Left lobe of liver (tissue), 2 donors: ENCODE results near the gene KRT27. TPM values are rescaled to one million over a fixed set of nuclear protein-coding genes. Genes with fewer than 3 reads are reported as not detected.
"Not testable (repeated sequence)": the region's sequence is repeated elsewhere in the genome, so short reads cannot be mapped to it uniquely, and the experiment has no call there.

ENCODE experiments used
- ATAC-seq: fragments of 200-7000 bp; cut with Tn5 transposase; one replicate; pipeline ENCODE4 v1.9.1; 2020; ENCODE audit warnings: mild to moderate bottlenecking, moderate library complexity
- DNase-seq: peaks from one replicate; pipeline ENCODE4 v3.0.0-alpha.2; 2020; ENCODE audit warnings: low spot score
- total RNA-seq: library from RNA; stranded (reverse); gene quantifications from one replicate; pipeline ENCODE4 v1.2.1, GENCODE V29; 2021
- donor health status: DM: no; HTN: no; CAD: no; lungs with moderate emphysema.
- donor health status: DM: no; HTN: yes; CAD: no.

KRT27 gene
- total RNA-seq = not detected

GRCh38 chr17:40782450-40782849 is at the start of gene KRT27:
Gene KRT27, minus strand, starts transcription at chr17:40782550. Its CDS starts 57 bp downstream, at chr17:40782493.
- ATAC-seq (no peak), DNase-seq (no peak)

GRCh38 chr17:40830085-40830776 is 47.9 kb upstream of the KRT27 start:
- ATAC-seq (no peak), DNase-seq (no peak)

- DNase-seq (no peak), ATAC-seq (no peak)
Measured at GRCh38 chr17:40828454-40829044, 46.2 kb upstream of the KRT27 start.

- DNase-seq (no peak), ATAC-seq (no peak)
Measured at GRCh38 chr17:40827746-40828453, 45.5 kb upstream of the KRT27 start.

- ATAC-seq = no peak
- no peak for DNase-seq
Measured at GRCh38 chr17:40825599-40825998, 43.2 kb upstream of the KRT27 start.

GRCh38 chr17:40824015-40824832 is 41.9 kb upstream of the KRT27 start:
- DNase-seq (no peak), ATAC-seq (no peak)

GRCh38 chr17:40822132-40822812 is 39.9 kb upstream of the KRT27 start, which contains the start of gene KRT10:
Gene KRT10, minus strand, starts transcription at chr17:40822614. Its CDS starts 29 bp downstream, at chr17:40822585.
- ATAC-seq = no peak
- no peak for DNase-seq

GRCh38 chr17:40821536-40821935 is 39.2 kb upstream of the KRT27 start:
- no peak for ATAC-seq
- no peak for DNase-seq

GRCh38 chr17:40820228-40820838 is 38.0 kb upstream of the KRT27 start:
- ATAC-seq (no peak), DNase-seq (no peak)

GRCh38 chr17:40819528-40820125 is 37.3 kb upstream of the KRT27 start:
- ATAC-seq = peak; percentile 28
- no peak for DNase-seq

- ATAC-seq = peak; percentile 97
- peak; percentile 85 for DNase-seq
Measured at GRCh38 chr17:40818733-40819527, 36.6 kb upstream of the KRT27 start.

- ATAC-seq = no peak
- DNase-seq = no peak
Measured at GRCh38 chr17:40818343-40818732, 36.0 kb upstream of the KRT27 start.

GRCh38 chr17:40817103-40817682 is 34.8 kb upstream of the KRT27 start:
- ATAC-seq = no peak
- DNase-seq = no peak

GRCh38 chr17:40816569-40816968 is 34.2 kb upstream of the KRT27 start:
- ATAC-seq (no peak), DNase-seq (no peak)

GRCh38 chr17:40815381-40815780 is 33.0 kb upstream of the KRT27 start:
- DNase-seq = no peak
- no peak for ATAC-seq

GRCh38 chr17:40814657-40815056 is 32.3 kb upstream of the KRT27 start:
- ATAC-seq, DNase-seq: not testable (repeated sequence)

- ATAC-seq (no peak), DNase-seq (no peak)
Measured at GRCh38 chr17:40813804-40814203, 31.5 kb upstream of the KRT27 start.

- DNase-seq = no peak
- no peak for ATAC-seq
Measured at GRCh38 chr17:40812639-40813038, 30.3 kb upstream of the KRT27 start.

- ATAC-seq (no peak), DNase-seq (no peak)
Measured at GRCh38 chr17:40810494-40810893, 28.1 kb upstream of the KRT27 start.
